Activated CD4-positive, alpha-beta T cell treated with anti-CD3 and anti-CD28 coated beads, Interleukin-2, amount 10 ng/mL, durations not matched to agents 7 days and 5 days (primary cell): ENCODE results near the gene KCNK16. TPM values are rescaled to one million over a fixed set of nuclear protein-coding genes. Genes with fewer than 3 reads are reported as not detected.

Experiments used
- CTCF ChIA-PET: fragments of 350-600 bp; sonication (Branson Sonifier 250); formaldehyde crosslinking; loops from one replicate; lab custom pipeline; 2021; ENCODE audit warnings: antibody characterized with exemption; lab: Charles Lee
- POLR2A ChIA-PET: fragments of 350-600 bp; sonication (Branson Sonifier 250); formaldehyde crosslinking; loops from one replicate; lab custom pipeline; 2021; ENCODE audit warnings: antibody characterized with exemption; lab: Charles Lee
- DNase-seq: peaks from one replicate; pipeline ENCODE4 v3.0.0-alpha.2; 2020
- H3K27ac Mint-ChIP-seq: one replicate; pipeline ENCODE4 v1.8.0; 2021; ENCODE audit warnings: mild to moderate bottlenecking, moderate library complexity, mixed read lengths
- H3K27me3 Mint-ChIP-seq: one replicate; pipeline ENCODE4 v1.8.0; 2021; ENCODE audit warnings: mixed read lengths
- H3K36me3 Mint-ChIP-seq: one replicate; pipeline ENCODE4 v1.8.0; 2021; ENCODE audit warnings: low read depth, mixed read lengths
- H3K4me1 Mint-ChIP-seq: one replicate; pipeline ENCODE4 v1.8.0; 2021; ENCODE audit warnings: mixed read lengths
- H3K4me3 Mint-ChIP-seq: one replicate; pipeline ENCODE4 v1.8.0; 2021; ENCODE audit warnings: mild to moderate bottlenecking, moderate library complexity, mixed read lengths
- H3K9me3 Mint-ChIP-seq: one replicate; pipeline ENCODE4 v1.8.0; 2021; ENCODE audit warnings: mixed read lengths
- total RNA-seq, 2 experiments: library from RNA; stranded (reverse); gene quantifications; one replicate each; pipeline ENCODE4 v1.2.3, GENCODE V29; 2021

The KCNK16 gene
- total RNA-seq, 2 experiments from 2014 or later, result not detected

GRCh38 chr6:39339096-39339867 is 16.8 kb upstream of the KCNK16 start:
- ChIA-PET CTCF (interaction anchor here (1.5 kb wide), 1 partner anchor 8 kb away, joined by 3 read pairs; no protein-coding TSS in a partner anchor), POLR2A (no interaction called here)
- H3K4me1 Mint-ChIP-seq, result peaks cover 24% of the 10 kb centered on the region
- no peaks in the 10 kb centered on the region for H3K9me3 Mint-ChIP-seq
- DNase-seq, result no peak
- H3K4me3 Mint-ChIP-seq, result no peak overlapping the region
- H3K36me3 Mint-ChIP-seq, result no peaks in the 10 kb centered on the region
- H3K27me3 Mint-ChIP-seq, result peaks cover 16% of the 10 kb centered on the region
- H3K27ac Mint-ChIP-seq, result no peak overlapping the region

GRCh38 chr6:39338397-39338796 is 15.9 kb upstream of the KCNK16 start:
- peaks cover 16% of the 10 kb centered on the region for H3K27me3 Mint-ChIP-seq
- H3K27ac Mint-ChIP-seq, result no peak overlapping the region
- no peaks in the 10 kb centered on the region for H3K36me3 Mint-ChIP-seq
- ChIA-PET CTCF (no interaction called here), POLR2A (no interaction called here)
- peaks cover 18% of the 10 kb centered on the region for H3K4me1 Mint-ChIP-seq
- no peak for DNase-seq
- no peak overlapping the region for H3K4me3 Mint-ChIP-seq
- H3K9me3 Mint-ChIP-seq, result no peaks in the 10 kb centered on the region

DNA sequence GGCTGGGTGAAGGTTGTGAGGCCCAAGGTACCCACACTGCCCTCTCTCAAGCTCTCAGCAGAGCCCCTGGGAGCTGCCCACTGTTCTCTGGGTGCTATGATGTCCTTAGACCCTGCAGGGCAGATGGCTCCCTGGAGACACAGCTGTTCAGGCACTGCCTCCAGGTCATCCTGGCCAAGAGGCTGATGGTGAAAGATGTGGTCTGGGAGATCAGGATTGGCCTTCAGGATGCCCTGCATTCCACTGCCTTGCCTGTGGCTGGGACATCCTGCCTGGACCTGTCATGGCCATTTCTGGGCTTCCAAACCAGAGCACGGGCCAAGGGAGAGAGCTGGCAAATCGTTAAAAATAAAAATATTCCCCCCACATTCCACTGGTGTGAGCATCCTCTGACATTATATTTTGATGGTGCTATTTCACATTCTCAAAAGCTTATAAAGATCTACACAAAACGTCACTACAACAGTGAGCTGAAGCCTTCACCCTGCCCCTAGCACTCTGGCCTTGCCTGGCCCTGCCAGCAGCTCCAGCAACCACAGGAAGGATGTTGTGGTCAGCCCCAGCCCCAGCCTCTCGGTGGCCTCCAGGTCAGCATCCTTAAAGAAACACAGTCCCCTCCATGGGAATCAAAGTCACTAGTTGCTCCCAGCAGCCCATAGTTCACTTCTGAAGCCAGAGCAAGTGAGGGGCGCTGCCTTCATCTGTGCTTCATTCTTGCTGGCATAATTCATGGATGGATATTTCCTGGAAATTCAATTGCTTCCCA is 13.5 kb upstream of the KCNK16 start:
- CTCF ChIA-PET, result interaction anchor here (1.1 kb wide), 1 partner anchor 9 kb away, joined by 3 read pairs; no protein-coding TSS in a partner anchor
- peaks cover 13% of the 10 kb centered on the region for H3K4me1 Mint-ChIP-seq
- H3K27me3 Mint-ChIP-seq, result peaks cover 29% of the 10 kb centered on the region
- H3K36me3 Mint-ChIP-seq, result no peaks in the 10 kb centered on the region
- no peak overlapping the region for H3K4me3 Mint-ChIP-seq
- no peak overlapping the region for H3K27ac Mint-ChIP-seq
- H3K9me3 Mint-ChIP-seq, result no peaks in the 10 kb centered on the region
- DNase-seq, result no peak
- POLR2A ChIA-PET, result no interaction called here

DNA sequence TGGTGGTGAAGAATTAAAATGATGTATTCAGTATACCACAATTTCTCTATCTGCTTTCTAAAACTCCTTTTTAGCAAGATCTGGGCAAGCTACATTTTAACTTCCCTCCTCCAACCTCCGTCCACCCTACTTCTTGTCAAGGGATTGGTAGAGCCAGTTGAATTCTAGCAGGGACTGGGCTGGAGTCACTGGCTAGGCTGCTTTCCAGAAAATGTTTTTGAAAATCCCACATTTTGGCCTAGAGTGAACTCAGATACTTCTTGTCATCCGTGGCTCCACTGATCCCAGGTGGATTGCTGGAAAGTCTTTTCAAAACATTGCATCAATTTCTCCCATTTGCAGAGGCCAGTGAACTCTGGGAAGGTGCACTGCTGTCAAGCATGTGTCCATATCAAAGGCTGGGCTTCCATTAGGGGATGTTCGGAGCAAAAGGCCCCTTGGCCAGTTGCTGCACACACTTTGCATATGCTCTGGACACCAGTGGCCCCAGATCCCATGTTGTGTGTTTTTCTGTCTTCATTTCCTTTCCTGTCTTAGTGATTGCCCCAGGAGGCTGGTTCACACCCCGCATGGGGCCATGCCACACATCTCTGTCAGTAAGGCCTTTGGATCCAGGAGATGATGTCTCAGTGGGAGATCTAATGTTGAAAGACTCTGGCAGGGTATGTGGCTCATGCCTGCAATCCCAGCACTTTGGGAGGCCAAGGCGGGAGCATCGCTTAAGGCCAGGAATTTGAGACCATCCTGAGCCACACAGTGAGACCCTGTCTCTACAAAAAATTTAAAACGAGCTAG is 11.3 kb upstream of the KCNK16 start:
- no peak for DNase-seq
- CTCF ChIA-PET, result no interaction called here
- Mint-ChIP-seq H3K27ac (no peak overlapping the region), H3K4me3 (no peak overlapping the region), H3K27me3 (peaks cover 31% of the 10 kb centered on the region), H3K36me3 (no peaks in the 10 kb centered on the region), H3K9me3 (no peaks in the 10 kb centered on the region), H3K4me1 (peaks cover 13% of the 10 kb centered on the region)
- POLR2A ChIA-PET, result no interaction called here

DNA sequence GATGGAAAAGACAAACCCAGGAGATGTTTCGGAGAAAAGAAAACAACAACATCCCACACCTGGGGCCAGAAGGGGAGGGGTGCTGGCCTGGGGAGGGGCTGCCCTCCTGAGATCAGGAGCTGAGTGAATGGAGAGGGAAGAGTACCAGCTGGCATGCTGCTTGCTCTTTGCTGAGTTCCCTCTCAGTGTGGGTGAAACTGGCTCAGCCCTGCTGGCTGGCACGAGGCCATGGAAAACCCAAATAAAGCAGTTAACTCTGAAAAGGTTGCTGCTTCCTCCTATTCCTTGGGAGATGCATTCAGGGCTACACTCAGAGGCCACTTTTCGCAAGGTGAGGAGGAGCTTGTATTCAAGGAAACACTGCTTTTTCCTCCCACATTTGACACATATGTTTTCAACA is 8.0 kb upstream of the KCNK16 start:
- CTCF ChIA-PET, result interaction anchor here (1.1 kb wide), 1 partner anchor 10 kb away, joined by 3 read pairs; no protein-coding TSS in a partner anchor
- POLR2A ChIA-PET, result no interaction called here
- Mint-ChIP-seq H3K36me3 (no peaks in the 10 kb centered on the region), H3K27me3 (peaks cover 16% of the 10 kb centered on the region), H3K4me1 (no peaks in the 10 kb centered on the region), H3K9me3 (no peaks in the 10 kb centered on the region), H3K27ac (no peak overlapping the region), H3K4me3 (no peak overlapping the region)
- no peak for DNase-seq

- H3K27ac Mint-ChIP-seq, result no peak overlapping the region
- DNase-seq, result no peak
- H3K4me3 Mint-ChIP-seq, result no peak overlapping the region
- POLR2A ChIA-PET, result no interaction called here
- H3K4me1 Mint-ChIP-seq, result no peaks in the 10 kb centered on the region
- H3K27me3 Mint-ChIP-seq, result peaks cover 16% of the 10 kb centered on the region
- H3K36me3 Mint-ChIP-seq, result no peaks in the 10 kb centered on the region
- CTCF ChIA-PET, result no interaction called here
- H3K9me3 Mint-ChIP-seq, result no peaks in the 10 kb centered on the region
Observed at GRCh38 chr6:39330057-39330456, 7.6 kb upstream of the KCNK16 start.

GRCh38 chr6:39328066-39328465 is 5.6 kb upstream of the KCNK16 start:
- Mint-ChIP-seq H3K27ac (no peak overlapping the region), H3K4me3 (no peak overlapping the region), H3K9me3 (no peaks in the 10 kb centered on the region), H3K36me3 (no peaks in the 10 kb centered on the region), H3K27me3 (peaks cover 13% of the 10 kb centered on the region), H3K4me1 (no peaks in the 10 kb centered on the region)
- ChIA-PET POLR2A (interaction anchor here (0.5 kb wide), 1 partner anchor 625 kb away, joined by 5 read pairs; no protein-coding TSS in a partner anchor), CTCF (no interaction called here)
- DNase-seq, result no peak

DNA sequence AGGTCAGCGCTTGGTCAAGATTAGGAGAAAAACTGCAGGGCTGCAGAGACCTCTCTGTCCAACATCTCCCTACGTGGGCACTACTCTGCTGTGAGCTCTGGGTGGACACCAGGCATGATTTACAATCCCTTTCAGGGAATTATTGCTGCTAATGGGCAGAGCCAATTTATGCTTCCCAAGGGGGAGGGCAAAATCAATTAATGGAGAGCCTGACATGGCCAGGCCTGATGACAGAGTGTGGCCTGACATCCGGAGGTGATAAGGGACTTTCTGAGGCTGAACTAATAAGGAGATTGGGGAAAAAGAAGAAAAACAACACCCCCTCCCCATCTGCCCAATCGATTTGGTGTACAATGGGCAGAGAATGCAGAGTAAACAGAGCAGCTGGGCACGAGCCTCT is 5.0 kb upstream of the KCNK16 start:
- H3K27ac Mint-ChIP-seq, result no peak overlapping the region
- ChIA-PET CTCF (interaction anchor here (0.7 kb wide), 1 partner anchor 9 kb away, joined by 3 read pairs; no protein-coding TSS in a partner anchor), POLR2A (interaction anchor here (0.5 kb wide), 1 partner anchor 624 kb away, joined by 5 read pairs; no protein-coding TSS in a partner anchor)
- H3K36me3 Mint-ChIP-seq, result no peaks in the 10 kb centered on the region
- H3K9me3 Mint-ChIP-seq, result no peaks in the 10 kb centered on the region
- no peaks in the 10 kb centered on the region for H3K4me1 Mint-ChIP-seq
- H3K27me3 Mint-ChIP-seq, result peaks cover 8% of the 10 kb centered on the region
- H3K4me3 Mint-ChIP-seq, result no peak overlapping the region
- no peak for DNase-seq

GRCh38 chr6:39321761-39322160 is 741 bp downstream of the KCNK16 start:
- H3K27me3 Mint-ChIP-seq, result peaks cover 8% of the 10 kb centered on the region
- no peak for DNase-seq
- no peaks in the 10 kb centered on the region for H3K9me3 Mint-ChIP-seq
- H3K36me3 Mint-ChIP-seq, result no peaks in the 10 kb centered on the region
- no peak overlapping the region for H3K27ac Mint-ChIP-seq
- POLR2A ChIA-PET, result no interaction called here
- H3K4me3 Mint-ChIP-seq, result no peak overlapping the region
- CTCF ChIA-PET, result no interaction called here
- no peaks in the 10 kb centered on the region for H3K4me1 Mint-ChIP-seq

DNA sequence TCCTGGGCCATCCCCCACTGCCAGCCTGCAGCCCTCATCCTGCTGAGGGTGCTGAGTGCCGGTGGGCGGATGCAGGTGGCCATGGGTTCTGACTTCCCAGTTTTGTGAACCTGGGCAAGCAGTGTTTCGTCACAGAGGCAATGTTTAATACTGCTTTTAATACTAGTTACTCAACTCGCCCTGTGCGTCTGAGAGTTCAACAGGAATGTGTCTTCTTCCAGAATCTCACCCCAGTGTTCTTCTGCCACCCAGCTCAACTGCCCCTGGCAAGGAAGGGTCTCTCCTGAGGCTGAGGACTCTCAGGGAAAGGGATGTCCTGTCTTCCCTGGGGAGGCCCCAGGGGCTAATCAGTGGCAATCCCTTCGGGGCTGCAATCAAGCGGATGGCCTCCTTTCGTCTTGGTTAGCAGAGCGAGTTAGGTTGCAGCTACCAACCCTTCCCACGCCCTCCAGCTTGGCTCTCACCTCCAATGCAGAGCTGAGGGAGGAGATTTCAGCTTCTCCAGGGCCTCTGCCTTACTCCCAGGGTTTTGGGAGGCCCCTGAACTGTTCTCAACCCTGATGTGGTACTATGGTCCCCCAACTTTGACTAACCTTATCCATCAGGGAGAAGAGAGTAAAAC is 2.0 kb downstream of the KCNK16 start:
- no peaks in the 10 kb centered on the region for H3K4me1 Mint-ChIP-seq
- ChIA-PET POLR2A (no interaction called here), CTCF (no interaction called here)
- DNase-seq, result no peak
- no peak overlapping the region for H3K27ac Mint-ChIP-seq
- H3K9me3 Mint-ChIP-seq, result no peaks in the 10 kb centered on the region
- no peaks in the 10 kb centered on the region for H3K36me3 Mint-ChIP-seq
- no peak overlapping the region for H3K4me3 Mint-ChIP-seq
- peaks cover 18% of the 10 kb centered on the region for H3K27me3 Mint-ChIP-seq

DNA sequence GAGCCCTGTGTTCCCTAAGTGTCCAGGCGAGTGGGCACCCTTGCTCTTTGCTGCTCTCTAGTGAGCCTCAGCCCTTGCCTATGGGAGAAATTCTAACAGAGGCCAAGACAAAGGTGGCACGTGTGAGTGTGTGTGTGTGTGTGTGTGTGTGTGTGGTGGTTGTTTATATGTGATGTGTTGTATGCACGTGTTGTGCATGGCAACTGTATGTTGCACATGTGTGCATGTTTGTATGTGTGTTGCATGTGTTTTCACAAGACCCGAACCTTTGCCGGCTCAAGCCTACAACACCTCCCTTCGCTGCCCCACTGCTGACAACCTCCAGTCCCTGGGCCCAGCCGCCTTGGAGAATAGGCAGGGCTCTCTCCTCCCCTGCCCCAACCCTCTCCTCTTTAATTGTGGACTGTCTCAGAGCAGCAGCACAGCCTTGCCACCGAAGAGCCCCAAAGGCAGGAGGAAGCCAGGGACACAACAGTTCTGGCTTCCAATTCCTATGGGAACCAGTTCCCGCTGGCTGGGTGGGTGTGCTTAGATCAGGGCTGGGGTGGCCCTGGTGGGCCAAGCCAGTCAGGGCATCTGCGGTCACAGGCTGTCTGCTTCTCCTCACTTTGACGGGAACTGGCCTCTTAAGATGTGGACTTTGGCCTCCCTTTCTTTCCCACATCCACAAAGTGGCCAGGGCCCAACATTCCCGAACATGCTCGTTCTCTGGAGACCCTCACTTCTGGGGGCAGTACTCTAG is 2.7 kb downstream of the KCNK16 start:
- no peaks in the 10 kb centered on the region for H3K4me1 Mint-ChIP-seq
- peaks cover 23% of the 10 kb centered on the region for H3K27me3 Mint-ChIP-seq
- no peak for DNase-seq
- ChIA-PET CTCF (no interaction called here), POLR2A (no interaction called here)
- no peak overlapping the region for H3K27ac Mint-ChIP-seq
- no peaks in the 10 kb centered on the region for H3K9me3 Mint-ChIP-seq
- no peaks in the 10 kb centered on the region for H3K36me3 Mint-ChIP-seq
- no peak overlapping the region for H3K4me3 Mint-ChIP-seq

DNA sequence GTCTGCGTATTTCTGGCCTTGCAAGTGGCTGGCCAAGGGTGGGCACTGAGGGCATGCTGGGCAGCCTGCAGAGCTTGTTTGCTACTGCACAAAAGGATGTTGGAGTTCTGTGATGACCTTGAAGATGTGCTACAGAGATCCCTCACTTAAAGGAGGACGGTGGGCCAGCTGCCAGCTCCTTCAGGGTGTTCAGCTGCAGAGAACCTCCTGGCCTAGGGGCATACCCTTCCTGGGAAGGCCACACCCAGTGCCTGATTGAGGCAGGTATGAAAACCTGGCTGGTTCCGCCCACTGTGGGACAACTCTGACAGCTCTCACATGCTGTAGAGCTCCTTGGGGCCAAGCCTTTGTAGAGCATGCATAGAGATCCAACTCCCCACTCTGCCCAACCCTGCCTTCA is 5.2 kb downstream of the KCNK16 start:
- Mint-ChIP-seq H3K27ac (no peak overlapping the region), H3K9me3 (no peaks in the 10 kb centered on the region), H3K27me3 (peaks cover 40% of the 10 kb centered on the region), H3K4me1 (no peaks in the 10 kb centered on the region), H3K4me3 (no peak overlapping the region), H3K36me3 (no peaks in the 10 kb centered on the region)
- ChIA-PET POLR2A (no interaction called here), CTCF (interaction anchor here (0.5 to 1.6 kb wide), 2 partner anchors 14 to 116 kb away, joined by 3 to 6 read pairs; no protein-coding TSS in a partner anchor)
- no peak for DNase-seq
